GM20431 (cell line): Measurements from ENCODE around the gene SGSH.
"Not testable (repeated sequence)": the region's sequence is repeated elsewhere in the genome, so short reads cannot be mapped to it uniquely, and the experiment has no call there.

Source experiments
- in situ Hi-C: fragments of 300-500 bp; cut with MseI, MboI; formaldehyde crosslinking; loops from one replicate; pipeline ENCODE4 v1.15.0; 2020; ENCODE audit warnings: low sequenced_read_pairs; ENCODE audit not compliant: unreplicated experiment

SGSH gene

DNA sequence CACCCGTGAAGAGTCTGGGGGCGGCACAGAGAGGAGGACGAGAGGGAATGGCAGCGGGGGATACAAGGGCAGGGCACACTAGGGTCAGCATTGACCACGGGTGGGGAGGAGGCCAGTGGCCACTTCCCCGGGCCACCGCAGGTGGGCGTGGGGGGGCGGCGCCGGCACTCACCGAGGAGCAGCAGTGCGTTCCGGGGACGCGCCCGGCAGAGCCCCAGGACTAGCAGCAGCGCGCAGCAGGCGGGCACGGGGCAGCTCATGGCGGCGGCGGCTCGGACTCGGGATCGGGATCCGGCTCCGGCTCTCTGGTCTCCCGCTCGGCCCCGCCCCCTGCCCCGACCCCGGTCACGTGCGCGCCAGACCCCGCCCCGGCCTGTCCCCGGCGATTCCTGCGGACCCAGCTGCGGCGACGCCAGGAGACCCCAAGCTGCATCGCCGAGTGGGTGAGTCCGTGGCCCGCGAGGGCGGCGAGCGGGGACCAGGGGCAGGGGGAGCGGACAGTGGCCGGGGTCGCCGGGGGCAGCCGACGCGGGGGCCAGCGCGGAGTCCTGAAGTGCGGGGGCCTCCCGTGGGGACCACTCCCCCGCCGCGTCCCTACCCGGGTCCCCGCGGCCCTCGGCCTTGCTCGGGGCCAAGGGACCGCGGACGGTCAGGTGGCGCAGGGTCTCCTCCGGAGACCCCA, at the start of gene SGSH, which contains the start of gene SLC26A11:
SGSH (minus strand) TSS at position 280 of the 682 bp plus-strand sequence; CDS start at position 260, 20 bp downstream.
SLC26A11 (plus strand) TSS at position 374 of the 682 bp plus-strand sequence. CDS start 1,134 bp downstream, outside the sequence.
- in situ Hi-C loops, result no loop called here

DNA sequence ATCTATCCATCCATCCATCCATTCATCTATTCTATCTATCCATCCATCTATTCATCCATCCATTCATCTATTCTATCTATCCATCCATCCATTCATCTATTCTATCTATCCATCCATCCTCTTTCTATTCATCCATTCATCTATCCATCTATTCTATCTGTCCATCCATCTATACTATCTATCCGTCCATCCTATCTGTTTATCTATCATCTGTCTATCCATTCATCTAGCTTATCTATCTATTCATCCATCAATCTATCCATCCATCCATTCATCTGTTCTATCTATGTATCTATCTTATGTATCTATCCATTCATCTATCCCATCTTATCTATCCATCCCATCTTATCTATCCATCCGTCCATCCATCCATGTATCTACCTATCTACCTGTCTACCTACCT, 49.3 kb upstream of the SGSH start:
- in situ Hi-C loops, result no loop called here

DNA sequence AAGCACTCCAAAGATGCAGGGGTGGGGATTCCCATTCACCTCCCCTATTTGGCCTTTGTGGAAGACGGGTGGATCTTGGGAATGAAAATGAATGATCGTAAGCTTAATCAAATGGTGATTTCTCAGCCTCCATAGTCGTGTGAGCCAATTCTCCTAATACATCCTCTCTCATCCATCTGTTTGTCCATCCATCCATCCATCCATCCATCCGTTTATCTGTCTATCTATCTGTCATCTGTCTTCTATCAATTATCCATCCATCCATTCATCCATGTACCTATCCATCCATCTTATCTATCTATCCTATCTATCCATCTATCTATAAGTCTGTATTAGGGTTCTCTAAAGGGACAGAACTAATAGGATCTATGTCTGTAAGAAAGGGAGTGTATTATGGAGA, 48.3 kb upstream of the SGSH start:
- in situ Hi-C loops, result no loop called here

DNA sequence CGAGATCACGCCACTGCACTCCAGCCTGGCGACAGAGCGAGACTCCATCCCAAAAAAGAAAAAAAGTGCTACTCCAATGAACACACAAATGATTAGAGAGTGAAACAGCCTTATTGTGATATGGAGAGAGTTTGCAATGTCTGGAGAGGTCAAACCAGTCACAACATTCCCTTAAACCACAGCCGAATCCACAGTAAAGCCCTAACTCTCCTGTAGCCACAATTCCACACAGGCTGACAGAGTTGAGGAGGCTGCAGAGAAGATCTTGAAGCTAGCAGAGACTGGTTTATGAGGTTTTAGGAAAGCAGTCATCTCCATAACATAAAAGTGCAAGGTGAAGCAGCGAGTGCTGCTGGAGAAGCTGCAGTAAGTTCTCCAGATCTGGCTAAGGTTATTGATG, 47.3 kb upstream of the SGSH start:
- in situ Hi-C loops, result no loop called here

DNA sequence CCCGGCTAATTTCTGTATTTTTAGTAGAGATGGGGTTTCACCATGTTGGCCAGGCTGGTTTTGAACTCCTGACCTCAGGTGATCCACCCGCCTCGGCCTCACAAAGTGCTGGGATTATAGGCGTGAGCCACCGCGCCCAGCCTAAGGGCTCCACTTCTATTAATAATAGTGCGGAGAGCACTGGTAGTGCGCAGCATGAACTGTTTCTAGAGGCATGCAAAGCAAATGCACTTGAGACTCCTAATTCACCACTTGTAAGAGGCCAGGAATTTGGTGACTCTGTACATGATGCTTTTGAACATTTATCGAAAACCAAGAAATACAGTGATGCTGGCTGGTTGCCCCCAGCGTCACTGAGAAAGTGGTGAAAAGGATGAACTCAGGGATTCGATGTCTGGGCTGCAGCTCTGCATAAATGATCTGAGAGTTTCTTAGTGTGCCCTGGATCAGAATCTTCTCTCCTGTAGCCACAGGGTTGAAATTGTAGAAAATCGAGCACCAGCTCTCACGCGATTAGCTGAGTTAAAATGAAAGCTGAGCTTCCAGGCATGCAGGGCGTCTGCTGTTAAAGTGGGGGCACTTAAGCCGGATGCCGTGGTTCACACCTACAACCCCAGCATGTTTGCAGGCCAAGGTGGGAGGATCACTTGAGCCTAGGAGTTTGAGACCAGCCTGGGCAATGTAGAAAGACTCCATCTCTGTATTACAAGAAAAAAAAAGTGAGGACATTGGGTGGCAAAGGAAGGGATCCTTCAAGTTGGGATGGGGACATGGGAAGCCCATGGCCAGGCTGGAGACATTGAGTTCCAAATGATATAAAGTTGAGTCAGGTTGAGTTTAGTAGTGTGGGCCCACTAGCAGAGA, 45.3 kb upstream of the SGSH start:
- in situ Hi-C loops, result no loop called here

DNA sequence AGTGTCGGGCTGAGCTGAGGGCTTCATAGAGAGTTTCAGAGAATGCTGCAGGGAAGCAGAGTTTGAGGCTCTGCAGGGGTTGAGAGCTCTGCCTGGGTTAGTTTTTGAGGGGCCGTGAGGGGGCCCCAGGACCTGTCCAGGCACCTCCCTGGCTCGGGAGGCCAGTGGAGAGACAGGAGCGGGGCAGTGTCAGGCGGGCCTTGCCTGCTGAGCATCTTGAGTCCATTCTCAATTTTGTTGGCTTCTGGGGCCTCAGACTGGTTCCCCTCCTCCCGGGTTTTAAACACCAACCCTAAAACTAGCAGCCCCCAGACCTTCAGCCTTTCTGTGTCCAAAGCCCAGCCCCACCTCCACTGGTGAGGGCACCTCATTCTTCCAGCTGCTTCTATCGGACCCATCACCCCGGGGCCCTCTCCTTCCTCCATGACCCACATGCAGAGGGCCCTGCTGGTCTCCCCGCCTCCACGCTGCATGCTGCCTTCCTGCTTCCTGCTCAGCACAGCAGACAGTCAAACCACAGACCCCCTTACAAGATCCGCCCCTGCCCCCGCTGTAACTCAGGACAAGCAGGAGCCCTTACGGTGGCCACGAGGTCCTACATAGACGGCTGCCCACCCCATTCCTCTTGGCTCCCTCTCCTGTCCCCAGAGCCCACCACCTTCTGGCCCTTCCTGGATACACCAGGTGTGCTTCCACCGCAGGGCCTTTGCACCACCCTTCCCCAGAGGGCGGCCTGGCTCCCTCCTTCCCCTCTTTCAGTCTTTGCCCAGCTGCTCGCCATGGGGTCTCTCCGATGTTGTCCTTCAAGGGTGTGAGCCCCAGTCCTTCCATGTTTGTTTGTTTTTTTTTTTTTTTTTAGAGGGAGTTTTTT, 44.3 kb upstream of the SGSH start:
- in situ Hi-C loops, result no loop called here

DNA sequence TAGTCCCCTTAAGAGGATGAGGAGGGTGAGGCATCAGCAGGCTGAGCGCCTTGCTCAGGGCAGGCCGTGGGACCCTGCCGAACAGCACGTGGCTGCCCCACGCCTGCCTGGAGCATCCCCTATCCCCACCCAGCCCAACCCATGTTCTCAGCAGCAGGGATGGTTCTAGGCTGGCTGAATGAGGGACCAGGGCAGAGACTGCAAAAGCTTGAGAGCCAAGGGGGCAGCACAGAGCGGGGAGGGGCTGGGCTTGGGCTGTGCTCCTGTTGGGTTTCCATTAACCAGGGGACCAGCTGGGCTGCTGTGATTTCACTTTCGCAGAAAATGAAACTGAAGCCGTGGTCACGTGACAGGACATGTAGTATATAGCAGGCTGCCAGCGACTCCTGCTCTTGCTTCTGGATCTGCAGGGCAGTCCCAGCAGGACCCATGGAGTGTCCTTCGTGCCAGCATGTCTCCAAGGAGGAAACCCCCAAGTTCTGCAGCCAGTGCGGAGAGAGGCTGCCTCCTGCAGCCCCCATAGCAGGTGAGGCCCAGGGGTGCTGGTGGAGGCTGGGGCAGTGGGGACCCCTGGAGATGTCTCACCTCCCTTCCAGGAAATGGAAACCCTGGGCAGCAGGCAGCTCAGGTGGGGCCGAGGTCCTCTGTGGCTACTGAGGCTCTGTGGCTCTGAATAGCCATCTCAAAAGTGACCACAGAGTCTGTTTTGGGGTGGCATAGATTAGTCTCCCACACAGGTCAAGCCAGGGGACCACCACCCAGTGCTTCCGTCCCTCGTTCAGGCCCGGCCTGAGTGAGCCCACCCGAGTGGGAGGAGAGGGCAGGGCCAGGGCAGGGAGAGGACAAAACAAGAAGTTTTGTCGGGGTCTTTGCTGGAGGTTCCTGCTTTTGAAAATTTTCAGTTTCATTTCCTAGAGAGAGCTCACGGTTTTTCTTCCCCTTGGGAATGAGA, 43.4 kb upstream of the SGSH start:
- in situ Hi-C loops, result no loop called here

DNA sequence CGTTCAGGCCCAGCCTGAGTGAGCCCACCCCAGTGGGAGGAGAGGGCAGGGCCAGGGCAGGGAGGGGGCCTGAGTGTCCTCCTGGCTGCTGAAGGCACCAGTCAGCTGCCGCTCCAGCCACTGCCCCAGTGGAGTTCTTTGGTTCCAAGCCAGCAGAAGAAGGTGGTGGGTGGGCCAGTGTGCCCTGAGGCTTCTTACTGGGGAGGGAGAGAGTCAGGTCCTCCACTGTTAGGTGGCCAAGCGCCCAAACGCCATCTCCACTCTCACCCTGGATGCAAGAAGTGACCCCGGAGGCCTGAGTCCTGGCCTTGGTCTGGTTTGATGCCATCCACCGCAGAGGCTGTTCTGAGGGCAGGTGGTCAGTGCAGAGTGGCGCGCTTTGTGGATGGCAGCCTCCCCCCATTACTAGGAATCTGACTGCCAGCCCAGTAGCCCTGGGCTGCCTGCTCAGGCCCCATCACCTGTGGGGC, 42.7 kb upstream of the SGSH start:
- in situ Hi-C loops, result no loop called here

DNA sequence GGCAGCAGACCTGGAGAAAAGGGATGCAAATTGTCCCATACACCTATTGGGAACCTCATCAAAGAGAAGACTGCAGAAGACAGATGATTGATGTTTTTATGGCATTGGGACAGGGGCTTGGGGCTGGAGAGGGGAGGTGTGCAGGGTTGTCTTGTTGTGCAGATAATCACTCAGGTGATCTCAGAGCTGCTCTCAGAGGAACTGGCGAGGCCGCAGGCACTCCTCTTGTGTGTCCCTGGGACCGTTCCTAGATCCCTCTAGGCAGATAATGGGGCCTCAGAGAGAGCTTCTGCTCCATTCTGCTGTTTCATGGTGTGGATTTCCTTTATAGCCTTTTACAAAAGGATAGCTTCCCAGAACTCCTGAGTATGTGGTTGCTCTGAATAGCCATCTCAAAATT, 42.2 kb upstream of the SGSH start:
- in situ Hi-C loops, result no loop called here

DNA sequence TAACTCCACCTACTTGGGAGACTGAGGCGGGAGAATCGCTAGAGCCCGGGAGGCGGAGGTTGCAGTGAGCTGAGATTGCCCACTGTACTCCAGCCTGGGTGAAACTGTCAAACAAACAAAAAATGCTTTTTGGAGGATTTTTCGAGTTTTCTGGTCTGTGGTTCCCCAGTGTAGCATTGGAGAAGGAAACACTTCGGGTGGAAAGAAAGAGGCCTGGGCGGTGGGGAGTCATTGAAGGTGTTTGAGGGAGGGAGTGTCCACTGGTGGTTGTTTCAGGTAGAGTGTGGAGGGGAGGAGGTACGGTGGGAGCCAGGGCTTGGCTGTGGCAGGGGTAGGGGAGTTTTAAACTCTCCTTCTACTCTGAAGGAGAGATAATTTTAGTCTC, 41.8 kb upstream of the SGSH start:
- in situ Hi-C loops, result no loop called here

DNA sequence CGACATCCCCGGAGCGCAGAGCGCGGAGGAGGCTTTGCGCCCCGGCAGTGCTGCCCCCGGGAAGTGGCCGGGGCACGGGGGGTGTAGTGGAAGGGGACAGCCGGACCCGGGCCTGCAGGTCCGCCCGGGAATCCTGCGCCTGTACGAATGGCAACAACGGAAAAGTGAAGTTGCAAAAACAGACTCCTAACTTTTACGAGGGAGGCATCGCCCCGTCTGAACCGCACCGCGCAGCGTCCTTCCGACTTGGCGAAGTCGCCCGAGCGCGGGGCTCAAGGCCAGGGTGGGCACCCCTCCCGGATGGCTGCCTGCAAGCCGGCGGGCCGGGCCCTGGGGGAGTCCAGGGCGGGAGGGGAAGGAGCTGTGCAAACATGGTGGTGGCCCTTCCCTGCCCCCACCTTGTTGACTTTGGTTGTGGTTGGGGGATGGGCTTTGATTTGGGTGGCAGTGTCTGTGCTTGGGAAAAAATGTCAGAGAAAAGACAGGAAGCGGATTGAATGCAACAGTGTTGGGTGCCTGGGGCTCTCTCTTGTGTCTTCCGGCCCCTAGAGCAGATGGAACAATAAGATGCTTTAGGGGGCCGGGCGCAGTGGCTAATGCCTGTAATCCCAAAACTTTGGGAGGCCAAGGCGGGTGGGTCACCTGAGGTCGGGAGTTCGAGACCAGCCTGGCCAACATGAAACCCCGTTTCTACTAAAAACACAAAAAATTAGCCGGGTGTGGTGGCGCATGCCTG, 41.2 kb upstream of the SGSH start:
- in situ Hi-C loops, result no loop called here

DNA sequence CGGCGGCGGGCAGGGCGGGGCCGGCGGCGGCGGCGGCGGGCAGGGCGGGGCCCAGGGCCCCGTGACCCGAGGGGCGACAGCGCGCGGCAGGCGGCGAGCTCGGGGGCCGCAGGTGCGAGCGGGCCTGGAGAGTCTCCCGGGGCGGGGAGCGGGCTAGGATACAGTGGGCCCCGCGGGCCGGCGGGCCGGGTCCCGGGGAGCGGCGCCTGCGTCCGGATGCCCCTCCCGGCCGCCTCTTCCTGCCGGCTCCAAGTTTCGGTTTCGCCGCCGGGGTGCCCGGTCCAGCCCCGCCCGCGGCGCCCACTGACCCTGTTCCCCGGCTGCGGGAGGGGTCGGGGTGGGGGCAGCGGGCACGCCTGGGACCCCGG, 40.6 kb upstream of the SGSH start, which contains the start of gene RNF213:
RNF213 (plus strand) TSS at position 62 of the 368 bp plus-strand sequence. CDS start 2,830 bp downstream, outside the sequence.
- in situ Hi-C loops, result no loop called here

DNA sequence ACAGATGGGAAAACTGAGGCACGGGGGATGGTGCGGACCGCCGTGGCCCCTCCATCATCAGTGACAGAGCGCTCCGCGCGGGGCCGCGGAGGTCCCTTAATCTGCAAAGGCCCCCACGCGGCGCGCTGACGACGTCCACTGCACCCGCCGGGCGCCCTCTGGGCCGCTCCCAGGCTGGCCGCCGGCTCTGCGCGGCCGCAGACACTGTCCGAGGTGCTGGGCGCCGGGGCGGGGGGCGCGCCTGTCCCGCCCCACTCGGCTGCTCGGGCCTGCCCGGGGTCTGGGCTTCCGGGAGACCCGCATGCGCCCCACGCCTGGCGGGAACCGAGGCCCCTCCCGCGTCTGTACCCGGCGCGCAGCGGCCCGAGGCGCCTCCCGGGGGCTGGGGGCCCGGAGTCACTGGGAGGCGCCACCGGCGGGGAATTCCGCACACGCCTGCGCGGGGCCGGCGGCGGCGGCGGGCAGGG, 40.0 kb upstream of the SGSH start:
- in situ Hi-C loops, result no loop called here

DNA sequence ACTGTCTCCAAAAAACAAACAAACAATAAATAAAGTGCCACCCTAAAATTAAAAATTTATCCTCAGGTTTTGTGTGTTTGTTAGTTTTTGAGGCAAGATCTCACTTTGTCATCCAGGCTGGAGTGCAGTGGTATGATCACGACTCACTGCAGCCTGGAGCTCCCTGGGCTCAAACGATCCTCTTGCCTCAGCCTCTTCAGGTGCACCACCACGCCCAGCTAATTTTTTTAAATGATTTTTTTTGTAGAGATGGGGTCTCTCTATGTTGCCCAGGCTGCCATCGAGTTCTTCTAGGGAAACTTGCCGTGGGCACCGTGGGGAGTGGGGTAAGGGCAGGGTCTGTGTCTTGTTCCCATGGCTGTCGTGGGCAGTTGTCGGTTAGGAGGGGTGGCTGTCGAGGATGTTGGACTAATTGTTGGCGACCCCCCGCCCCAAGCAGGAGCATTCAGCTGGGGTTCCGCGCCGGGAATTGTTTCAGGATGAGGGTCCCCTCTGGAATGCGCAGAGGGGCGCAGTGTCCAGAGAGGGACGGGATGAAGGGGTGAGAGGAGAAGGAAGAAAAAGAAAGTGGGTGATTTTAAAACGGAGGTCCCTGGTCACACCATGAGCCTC, 39.4 kb upstream of the SGSH start:
- in situ Hi-C loops, result no loop called here

DNA sequence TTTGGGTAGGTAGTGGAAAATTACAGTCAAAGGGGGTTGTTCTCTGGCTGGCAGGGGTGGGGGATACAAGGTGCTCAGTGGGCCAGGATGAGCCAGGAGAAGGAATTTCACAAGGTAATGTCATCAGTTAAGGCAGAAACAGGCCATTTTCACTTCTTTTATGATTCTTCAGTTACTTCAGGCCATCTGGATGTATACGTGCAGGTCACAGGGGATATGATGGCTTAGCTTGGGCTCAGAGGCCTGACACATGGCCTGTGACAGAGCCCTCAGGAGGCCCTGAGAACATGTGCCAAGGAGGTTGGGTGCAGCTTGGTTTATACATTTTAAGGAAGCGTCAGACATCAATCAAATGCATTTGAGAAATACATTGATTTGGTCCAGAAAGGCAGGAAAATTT, 38.2 kb upstream of the SGSH start:
- in situ Hi-C loops, result not testable (repeated sequence)

DNA sequence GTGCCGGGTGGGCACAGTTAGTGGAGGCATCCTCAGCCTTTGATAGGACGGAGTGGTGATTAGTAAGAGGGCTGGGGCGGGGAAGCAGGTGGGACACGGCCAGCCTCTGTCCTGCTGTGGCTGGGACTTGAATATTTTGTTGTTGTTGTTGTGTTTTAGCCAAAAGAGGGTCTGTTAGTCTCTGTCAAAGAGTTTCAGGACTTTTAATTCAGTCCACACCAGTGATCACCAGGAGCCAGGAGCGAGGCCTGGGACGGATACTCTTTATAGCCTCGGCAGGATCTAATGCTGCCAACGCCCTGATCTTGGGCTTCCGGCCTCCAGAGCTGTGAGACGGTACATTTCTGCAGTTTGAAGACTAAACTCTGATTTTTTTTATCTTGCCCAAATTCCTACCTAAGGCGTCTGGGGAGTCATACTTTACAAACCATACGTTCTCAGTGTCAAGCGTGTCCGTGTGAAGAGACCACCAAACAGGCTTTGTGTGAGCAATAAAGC, 37.6 kb upstream of the SGSH start:
- in situ Hi-C loops, result no loop called here

DNA sequence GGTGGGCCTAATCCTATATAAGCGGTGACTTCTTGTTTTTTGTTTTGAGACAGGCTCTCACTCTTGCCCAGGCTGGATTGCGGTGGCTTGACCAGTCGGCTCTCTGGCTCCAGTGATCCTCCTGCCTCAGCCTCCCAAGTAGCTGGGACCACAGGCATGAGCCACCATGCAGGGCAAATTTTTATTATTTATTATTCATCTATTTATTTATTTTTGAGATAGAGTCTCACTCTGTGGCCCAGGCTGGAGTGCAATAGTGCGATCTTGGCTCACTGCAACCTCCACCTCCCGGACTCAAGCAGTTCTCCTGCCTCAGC, 35.9 kb upstream of the SGSH start:
- in situ Hi-C loops, result no loop called here
